Choroid plexus epithelial cell (primary cell): ENCODE measurements around the gene SCN1B.

Experiments used
- DNase-seq: peaks from one replicate; pipeline ENCODE4 v3.0.0-alpha.2; 2010; ENCODE audit warnings: low read depth
- H3K4me3 ChIP-seq: 2 replicates; pipeline ENCODE4 v1.5.1; 2011; ENCODE audit warnings: low read depth, mild to moderate bottlenecking, control low read depth, low read length, moderate library complexity
- TF ChIP-seq, protein P1 (sequence below): conservative IDR thresholded peaks from 2 replicates; pipeline ENCODE4 v1.5.1; 2011; ENCODE audit warnings: low read depth, mild to moderate bottlenecking, control low read depth, inconsistent platforms, low read length, moderate library complexity

The SCN1B gene

DNA sequence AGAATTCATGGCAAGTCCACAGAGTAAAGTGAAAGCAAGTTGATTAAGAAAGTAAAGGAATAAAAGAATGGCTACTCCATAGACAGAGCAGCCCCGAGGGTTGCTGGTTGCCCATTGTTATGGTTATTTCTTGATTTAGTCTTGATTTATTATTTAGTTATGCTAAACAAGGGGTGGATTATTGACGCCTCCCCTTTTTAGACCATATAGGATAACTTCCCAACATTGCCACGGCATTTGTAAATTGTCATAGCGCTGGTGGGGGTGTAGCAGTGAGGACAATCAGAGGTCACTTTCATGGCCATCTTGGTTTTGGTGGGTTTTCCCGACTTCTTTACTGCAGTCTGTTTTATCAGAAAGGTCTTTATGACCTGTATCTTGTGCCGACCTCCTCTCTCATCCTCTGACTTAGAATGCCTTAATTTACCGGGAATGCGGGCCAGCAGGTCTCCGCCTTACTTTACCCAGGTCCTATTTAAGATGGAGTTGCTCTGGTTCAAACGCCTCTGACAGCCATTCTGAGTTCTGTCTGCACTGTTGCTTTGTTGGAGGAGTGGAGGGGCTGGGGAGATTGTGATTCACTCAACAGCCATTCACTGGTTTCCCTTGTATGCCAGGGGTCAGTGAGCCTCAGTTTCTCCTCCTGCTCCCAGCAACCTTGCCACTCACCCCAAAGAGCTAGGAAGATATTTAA, 38.8 kb downstream of the SCN1B start:
- TF ChIP-seq, protein P1, sequence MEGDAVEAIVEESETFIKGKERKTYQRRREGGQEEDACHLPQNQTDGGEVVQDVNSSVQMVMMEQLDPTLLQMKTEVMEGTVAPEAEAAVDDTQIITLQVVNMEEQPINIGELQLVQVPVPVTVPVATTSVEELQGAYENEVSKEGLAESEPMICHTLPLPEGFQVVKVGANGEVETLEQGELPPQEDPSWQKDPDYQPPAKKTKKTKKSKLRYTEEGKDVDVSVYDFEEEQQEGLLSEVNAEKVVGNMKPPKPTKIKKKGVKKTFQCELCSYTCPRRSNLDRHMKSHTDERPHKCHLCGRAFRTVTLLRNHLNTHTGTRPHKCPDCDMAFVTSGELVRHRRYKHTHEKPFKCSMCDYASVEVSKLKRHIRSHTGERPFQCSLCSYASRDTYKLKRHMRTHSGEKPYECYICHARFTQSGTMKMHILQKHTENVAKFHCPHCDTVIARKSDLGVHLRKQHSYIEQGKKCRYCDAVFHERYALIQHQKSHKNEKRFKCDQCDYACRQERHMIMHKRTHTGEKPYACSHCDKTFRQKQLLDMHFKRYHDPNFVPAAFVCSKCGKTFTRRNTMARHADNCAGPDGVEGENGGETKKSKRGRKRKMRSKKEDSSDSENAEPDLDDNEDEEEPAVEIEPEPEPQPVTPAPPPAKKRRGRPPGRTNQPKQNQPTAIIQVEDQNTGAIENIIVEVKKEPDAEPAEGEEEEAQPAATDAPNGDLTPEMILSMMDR, result no peak
- H3K4me3 ChIP-seq, result no peak overlapping the region
- no peak for DNase-seq

DNA sequence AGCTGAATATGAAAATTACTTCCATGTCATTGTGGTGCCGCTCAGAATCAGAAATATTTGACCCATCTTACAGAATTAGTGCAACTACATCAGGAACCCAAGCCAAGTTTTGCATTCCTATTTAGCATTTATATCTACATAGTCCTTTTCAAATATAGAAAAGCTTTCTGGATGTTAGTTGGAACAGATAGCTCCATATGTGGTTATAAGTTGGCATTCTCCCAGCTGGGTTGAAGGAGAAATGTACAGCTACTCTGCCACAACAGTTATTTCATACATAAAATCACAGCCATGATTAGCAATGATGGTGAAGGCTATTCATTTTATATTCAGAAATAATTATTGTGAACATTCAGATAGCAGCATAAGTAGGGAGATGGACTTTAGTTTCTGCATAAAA, 39.4 kb downstream of the SCN1B start:
- H3K4me3 ChIP-seq, result no peak overlapping the region
- DNase-seq, result peak; percentile 45
- TF ChIP-seq, protein P1, result no peak

DNA sequence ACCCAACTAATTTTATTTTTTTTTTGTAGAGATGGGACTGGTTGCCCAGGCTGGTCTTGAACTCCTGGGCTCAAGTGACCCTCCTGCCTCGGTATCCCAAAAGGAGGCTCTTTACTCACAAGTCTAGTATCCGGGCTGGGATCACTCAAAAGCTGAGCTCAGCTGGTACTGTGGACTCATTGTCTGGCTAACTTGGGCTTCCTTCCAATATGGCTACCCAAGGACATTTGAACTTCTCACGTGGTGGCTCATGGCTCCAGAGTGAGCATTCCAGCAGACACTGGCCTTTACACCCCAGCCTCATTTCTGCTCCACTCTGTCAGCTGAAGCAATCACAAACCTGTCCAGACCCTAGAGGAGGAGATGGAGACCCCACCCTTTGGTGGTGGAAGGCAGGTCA, 40.2 kb downstream of the SCN1B start:
- no peak for DNase-seq
- H3K4me3 ChIP-seq, result no peak overlapping the region
- TF ChIP-seq, protein P1, result no peak

DNA sequence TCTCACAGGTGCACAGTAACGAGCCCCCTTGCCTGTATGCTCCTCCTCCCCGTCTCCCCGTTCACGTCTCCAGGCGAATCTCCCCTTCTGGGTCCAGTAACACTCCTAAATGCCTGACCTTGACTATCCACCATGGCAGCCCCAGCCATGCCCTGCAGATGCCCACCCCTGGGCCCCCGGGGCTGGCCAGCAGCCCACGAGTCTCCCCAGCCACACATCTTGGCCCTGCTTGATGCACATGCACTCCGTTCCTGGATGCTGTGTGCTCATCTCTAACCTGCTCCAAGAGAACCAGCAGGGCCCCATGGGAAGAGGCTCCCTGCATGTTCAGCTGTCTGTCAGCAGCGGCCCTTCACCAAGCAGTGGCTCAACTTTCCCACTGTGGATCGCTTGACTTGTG, 43.2 kb downstream of the SCN1B start:
- TF ChIP-seq, protein P1, result no peak
- no peak for DNase-seq

DNA sequence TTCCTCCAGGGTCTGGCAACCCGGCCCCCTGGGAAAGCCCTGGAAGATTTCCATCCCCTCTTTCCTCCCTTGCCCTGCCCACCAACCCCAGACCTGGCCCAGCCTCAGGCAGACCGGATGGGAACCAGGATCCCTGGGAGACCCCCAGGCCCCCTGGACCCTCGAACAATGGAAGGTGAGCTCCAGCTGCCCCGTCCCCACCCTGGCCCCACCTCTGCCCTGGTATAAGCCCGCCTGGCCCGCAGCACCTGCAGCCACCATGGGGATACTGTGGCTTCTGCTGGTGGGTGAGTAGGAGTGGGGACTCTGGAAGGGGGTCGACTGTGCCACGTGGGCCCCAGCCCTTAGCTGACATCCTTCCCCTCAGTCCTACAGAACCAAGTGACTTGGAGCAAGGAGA, 43.7 kb downstream of the SCN1B start:
- no peak for DNase-seq
- H3K4me3 ChIP-seq, result no peak overlapping the region
- TF ChIP-seq, protein P1, result no peak

More for the DNA sequence above, 43.2 kb downstream of the SCN1B start:
- no peak overlapping the region for H3K4me3 ChIP-seq

DNA sequence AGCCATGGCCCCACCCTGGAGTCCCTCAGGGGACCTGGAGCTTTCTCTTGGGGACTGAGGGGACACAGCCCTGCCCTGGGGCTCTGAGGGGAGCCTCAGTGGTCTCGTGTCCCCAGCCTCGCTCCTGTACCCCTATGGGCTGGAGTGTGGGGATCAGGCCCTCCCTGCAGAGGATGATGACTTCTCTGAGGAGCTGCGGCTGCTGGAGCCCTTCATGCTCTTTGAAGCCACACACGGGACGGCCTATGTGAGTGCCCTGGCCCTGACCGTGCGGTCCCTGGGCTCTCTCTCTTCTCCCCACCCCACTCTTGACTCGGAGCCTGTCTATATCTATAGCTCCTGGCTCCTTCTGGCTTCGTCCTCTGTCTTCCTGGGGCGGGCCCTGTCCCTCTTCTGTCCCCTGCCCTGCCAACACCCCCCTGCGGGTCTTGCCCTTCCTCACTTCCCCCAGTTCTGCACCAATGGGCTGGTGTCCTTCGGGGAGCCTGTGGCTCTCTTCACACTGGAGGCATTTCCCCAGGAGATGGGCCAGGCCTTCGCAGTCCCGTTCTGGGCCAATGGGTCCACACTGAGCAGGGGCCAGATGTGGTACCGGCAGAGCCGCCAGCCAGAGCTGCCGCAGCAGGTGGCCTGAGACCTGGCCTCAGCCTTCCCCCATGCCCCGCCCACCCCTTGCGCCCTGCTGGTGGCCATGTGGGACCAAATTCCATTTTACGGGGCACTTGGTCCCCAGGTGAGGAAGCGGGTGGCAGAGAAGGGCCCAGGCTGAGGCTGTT, 44.3 kb downstream of the SCN1B start:
- H3K4me3 ChIP-seq, result no peak overlapping the region
- TF ChIP-seq, protein P1, result no peak
- DNase-seq, result no peak
